ENCODE data around the gene ABI3BP. TPM values are rescaled to one million over a fixed set of nuclear protein-coding genes. Genes with fewer than 3 reads are reported as not detected.

Gene ABI3BP
- total RNA-seq, 1 experiment from 2014 or later = 0.28 TPM

- no peak overlapping the region for H3K4me2 ChIP-seq (ENCODE audit: insufficient read depth, insufficient read length, low read length)
- H3K4ac ChIP-seq (ENCODE audit: low read depth, low read length) = no peak overlapping the region
- H3K4me1 Mint-ChIP-seq = no peaks in the 10 kb centered on the region
- no peak overlapping the region for H3K18ac ChIP-seq (ENCODE audit: insufficient read length, low read depth, low read length)
- TF ChIP-seq CTCF (conservative IDR thresholded peaks at IDR 0.05) = no peak
- H2BK5ac ChIP-seq (ENCODE audit: insufficient read length, low read length) = no peak overlapping the region
- H3K27me3 Mint-ChIP-seq (ENCODE audit: low read depth) = no peaks in the 10 kb centered on the region
- no peak for DNase-seq
- H2BK15ac ChIP-seq (ENCODE audit: low read depth, low read length) = no peak overlapping the region
- H2BK20ac ChIP-seq (ENCODE audit: low read depth, low read length, poor library complexity, severe bottlenecking) = no peak overlapping the region
- H4K8ac ChIP-seq (replicated peaks; ENCODE audit: insufficient read length, low read depth, low read length) = no peak overlapping the region
- no peaks in the 10 kb centered on the region for H3K4me1 ChIP-seq (ENCODE audit: insufficient read depth, low read length)
- H3K56ac ChIP-seq (ENCODE audit: insufficient read length, low read depth, low read length) = no peak overlapping the region
- H2AK5ac ChIP-seq (ENCODE audit: insufficient read length, low read length) = no peak overlapping the region
- no peaks in the 10 kb centered on the region for H3K79me2 ChIP-seq (ENCODE audit: insufficient read depth, low read length)
- no peak overlapping the region for H4K5ac ChIP-seq (ENCODE audit: insufficient read length, low read depth, low read length)
- no peak overlapping the region for H3K23ac ChIP-seq (ENCODE audit: insufficient read length, low read depth, low read length)
- no peaks in the 10 kb centered on the region for H3K9me3 Mint-ChIP-seq
- H4K20me1 ChIP-seq (ENCODE audit: control insufficient read depth, insufficient read depth, insufficient read length) = no peaks in the 10 kb centered on the region
- no peak overlapping the region for H3K27ac Mint-ChIP-seq
- H3K27ac ChIP-seq (ENCODE audit: insufficient read length, low read depth, low read length) = no peak overlapping the region
- no peak overlapping the region for H3T11ph ChIP-seq (ENCODE audit: low read length)
- no peak overlapping the region for H3K9ac ChIP-seq (ENCODE audit: extremely low read depth, insufficient read length, low read length)
- H2BK120ac ChIP-seq (ENCODE audit: low read depth, low read length, poor library complexity, severe bottlenecking) = no peak overlapping the region
- H3K14ac ChIP-seq (ENCODE audit: insufficient read depth, low read length) = no peak overlapping the region
- no peaks in the 10 kb centered on the region for H3K79me1 ChIP-seq (ENCODE audit: insufficient read depth, low read depth, low read length, poor library complexity, severe bottlenecking)
- no peaks in the 10 kb centered on the region for H3K9me3 ChIP-seq (ENCODE audit: control insufficient read depth, low read depth, low read length)
- H3K36me3 Mint-ChIP-seq (ENCODE audit: insufficient read depth in 1 of 3, low read depth in 3 of 3) = no peaks in the 10 kb centered on the region
- H2BK12ac ChIP-seq (ENCODE audit: insufficient read length, low read depth, low read length) = no peak overlapping the region
- no peaks in the 10 kb centered on the region for H3K27me3 ChIP-seq (ENCODE audit: insufficient read depth, low read length)
- no peak overlapping the region for H2AFZ ChIP-seq (ENCODE audit: low read length)
- H3K23me2 ChIP-seq (ENCODE audit: insufficient read length, low read depth, low read length, poor library complexity, severe bottlenecking) = no peaks in the 10 kb centered on the region
- no CpG with 5 or more reads among the region's 4 CpGs for WGBS (ENCODE audit: extremely low coverage, insufficient read length, low lambda C conversion rate)
- no peak overlapping the region for H3K4me3 Mint-ChIP-seq
- no peak overlapping the region for H4K91ac ChIP-seq (ENCODE audit: insufficient read length, low read depth, low read length)
Observed at GRCh38 chr3:100932491-100932890, 60.7 kb downstream of the ABI3BP start.

Measured in H9 (cell line).